Stomach (tissue), 9 donors: ENCODE data around the gene AGBL3. TPM values are rescaled to one million over a fixed set of nuclear protein-coding genes. Genes with fewer than 3 reads are reported as not detected.
A peak's percentile ranks its signal among the peaks of the same experiment; 100 is the strongest.

Source experiments
- DNase-seq, 2 donors: peaks; one replicate each; pipeline versions ENCODE4 v3.0.0 to v3.0.0-alpha.2; 2013 to 2019
- H3K27ac ChIP-seq, 5 donors: fragments of 200-600 bp in 4 of 5; sonication (generic) in 4 of 5; one replicate each; pipeline ENCODE4 v1.5.1; 2013 to 2019; ENCODE audit warnings: mild to moderate bottlenecking in 1 of 5, moderate library complexity in 1 of 5
- H3K27me3 ChIP-seq, 3 donors: fragments of 200-600 bp; sonication (generic); one replicate each; pipeline ENCODE4 v1.5.1; 2017 to 2019; ENCODE audit warnings: mixed run types in 1 of 3
- H3K36me3 ChIP-seq, 4 donors: fragments of 200-600 bp; sonication (generic); 1 replicate in 3 of 4; 2 replicates in 1 of 4; pipeline ENCODE4 v1.5.1; 2016 to 2019
- H3K4me1 ChIP-seq, 4 donors: fragments of 200-600 bp; sonication (generic); one replicate each; pipeline ENCODE4 v1.5.1; 2016 to 2019
- H3K4me3 ChIP-seq, 4 donors: fragments of 200-600 bp; sonication (generic) in 3 of 4; one replicate each; pipeline ENCODE4 v1.5.1; 2016 to 2019; ENCODE audit warnings: mild to moderate bottlenecking in 1 of 4
- H3K9me3 ChIP-seq, 4 donors: fragments of 200-600 bp; sonication (generic); one replicate each; pipeline ENCODE4 v1.5.1; 2016 to 2019
- EP300 ChIP-seq: sonication (generic); formaldehyde crosslinking; IDR thresholded peaks from one replicate; pipeline ENCODE4 v1.6.1; 2017; ENCODE audit warnings: antibody characterized with exemption
- POLR2A ChIP-seq, 4 donors: fragments of 450-650 bp; IDR thresholded peaks; one replicate each; pipeline ENCODE4 v1.6.1; 2016; ENCODE audit warnings: antibody characterized with exemption in 4 of 4, control low read depth in 2 of 4, mild to moderate bottlenecking in 1 of 4, moderate library complexity in 1 of 4
- POLR2AphosphoS5 ChIP-seq, 3 donors: sonication (generic); formaldehyde crosslinking; IDR thresholded peaks; one replicate each; pipeline ENCODE4 v1.6.1; 2016; ENCODE audit warnings: antibody characterized with exemption in 3 of 3
- WGBS, 5 donors: extraction: QIAGEN DNeasy Blood & Tissue Kit in 3 of 5; methylation state at CpG; one replicate each; pipeline versions ENCODE4 v1.1.5 to v1.1.7; 2013 to 2018; 5-methylcytosine and 5-hydroxymethylcytosine counted together
- intact Hi-C: fragments of 100-400 bp; cut with DNase I; formaldehyde crosslinking; loops from one replicate; pipeline ENCODE4 v1.15.1; 2023; ENCODE audit warnings: low total_unique reads
- polyA plus RNA-seq, 3 donors: library from polyadenylated mRNA; stranded (reverse); fragments of 200-250 nt; gene quantifications; one replicate each; pipeline ENCODE4 v1.2.3, GENCODE V29; 2013
- total RNA-seq, 5 donors: library from RNA; depleted of rRNA; stranded (reverse); fragments of >200 nt; gene quantifications; one replicate each; pipeline versions ENCODE4 v1.1.0 to v1.2.3, GENCODE V29; 2014 to 2016
- TF ChIP-seq, protein P1 (sequence below), 7 experiments: fragments of 450-650 bp in 4 of 7; fragments of 200-600 bp in 3 of 7; sonication (generic) in 3 of 7; IDR thresholded peaks; one replicate each; pipeline ENCODE4 v1.5.1; 2016 to 2019; ENCODE audit warnings: antibody characterized with exemption in 7 of 7, control low read depth in 2 of 7, mild to moderate bottlenecking in 1 of 7
- donor health status: healthy with polysubstance abuse.
- donor health status: Bipolar disorder and iron deficiency.
- donor health status: healthy.

AGBL3 gene
- total and polyA plus RNA-seq, 8 donors: 0.29 to 8.4 (median 1.3) TPM; not detected in 2

GRCh38 chr7:134985894-134986362 is 380 bp upstream of the AGBL3 start:
- intact Hi-C loops: no loop called here
- Histone ChIP-seq H3K36me3 (peaks cover 0 to 3% (median 0%) of the 10 kb centered on the region in 4 donors), H3K4me3 (peak overlapping the region; percentile 60 to 76 (median 70)), H3K27ac (peak overlapping the region; percentile 86 to 96 (median 94)), H3K27me3 (no peaks in the 10 kb centered on the region), H3K4me1 (peaks cover 9 to 41% (median 30%) of the 10 kb centered on the region in 4 donors), H3K9me3 (no peaks in the 10 kb centered on the region)
- no peak for DNase-seq
- 48 to 52% (median 51%) methylated on average over 8 of the region's 8 CpGs for WGBS, 5 donors
- no peak for TF ChIP-seq EP300
- no peak for TF ChIP-seq POLR2A (IDR thresholded peaks at IDR 0.05)
- TF ChIP-seq, protein P1, sequence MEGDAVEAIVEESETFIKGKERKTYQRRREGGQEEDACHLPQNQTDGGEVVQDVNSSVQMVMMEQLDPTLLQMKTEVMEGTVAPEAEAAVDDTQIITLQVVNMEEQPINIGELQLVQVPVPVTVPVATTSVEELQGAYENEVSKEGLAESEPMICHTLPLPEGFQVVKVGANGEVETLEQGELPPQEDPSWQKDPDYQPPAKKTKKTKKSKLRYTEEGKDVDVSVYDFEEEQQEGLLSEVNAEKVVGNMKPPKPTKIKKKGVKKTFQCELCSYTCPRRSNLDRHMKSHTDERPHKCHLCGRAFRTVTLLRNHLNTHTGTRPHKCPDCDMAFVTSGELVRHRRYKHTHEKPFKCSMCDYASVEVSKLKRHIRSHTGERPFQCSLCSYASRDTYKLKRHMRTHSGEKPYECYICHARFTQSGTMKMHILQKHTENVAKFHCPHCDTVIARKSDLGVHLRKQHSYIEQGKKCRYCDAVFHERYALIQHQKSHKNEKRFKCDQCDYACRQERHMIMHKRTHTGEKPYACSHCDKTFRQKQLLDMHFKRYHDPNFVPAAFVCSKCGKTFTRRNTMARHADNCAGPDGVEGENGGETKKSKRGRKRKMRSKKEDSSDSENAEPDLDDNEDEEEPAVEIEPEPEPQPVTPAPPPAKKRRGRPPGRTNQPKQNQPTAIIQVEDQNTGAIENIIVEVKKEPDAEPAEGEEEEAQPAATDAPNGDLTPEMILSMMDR (IDR thresholded peaks at IDR 0.05): no peak
- no peak for TF ChIP-seq POLR2AphosphoS5 (IDR thresholded peaks at IDR 0.05)

- Histone ChIP-seq H3K27ac (peak overlapping the region in 3 of 5 donors; percentile 5 to 23 (median 11)), H3K27me3 (no peaks in the 10 kb centered on the region), H3K36me3 (peaks cover 0 to 3% (median 0%) of the 10 kb centered on the region in 4 donors), H3K9me3 (no peaks in the 10 kb centered on the region), H3K4me3 (peak overlapping the region in 2 of 4 donors; percentile 65 to 74), H3K4me1 (peaks cover 30 to 64% (median 52%) of the 10 kb centered on the region in 4 donors)
- TF ChIP-seq, protein P1 (IDR thresholded peaks at IDR 0.05): no peak
- TF ChIP-seq POLR2AphosphoS5 (IDR thresholded peaks at IDR 0.05) (no peak), EP300 (no peak), POLR2A (IDR thresholded peaks at IDR 0.05) (no peak)
- intact Hi-C loops: no loop called here
- DNase-seq: no peak
- 70 to 86% (median 77%) methylated on average over 5 of the region's 5 CpGs for WGBS, 5 donors
These were observed 1.9 kb downstream of the AGBL3 start for GRCh38 chr7:134988161-134988560.

- TF ChIP-seq, protein P1 (IDR thresholded peaks at IDR 0.05): no peak
- TF ChIP-seq POLR2AphosphoS5 (IDR thresholded peaks at IDR 0.05) (no peak), POLR2A (IDR thresholded peaks at IDR 0.05) (no peak), EP300 (no peak)
- peak in 1 of 2 donors; percentile 44 for DNase-seq
- H3K4me3 ChIP-seq: no peak overlapping the region
- WGBS, 5 donors: 23 to 53% (median 33%) methylated on average over 2 of the region's 2 CpGs
- no peaks in the 10 kb centered on the region for H3K27me3 ChIP-seq
- peak overlapping the region; percentile 55 to 71 (median 60) for H3K27ac ChIP-seq
- intact Hi-C loops: loop anchor here (10.0 kb wide), 1 partner anchor 173 kb away; no protein-coding TSS in a partner anchor
- H3K9me3 ChIP-seq: no peaks in the 10 kb centered on the region
- H3K4me1 ChIP-seq: peaks cover 30 to 80% (median 57%) of the 10 kb centered on the region in 4 donors
- peaks cover 6 to 31% (median 20%) of the 10 kb centered on the region in 4 donors for H3K36me3 ChIP-seq
These were observed 5.4 kb downstream of the AGBL3 start for GRCh38 chr7:134991469-134992339.

DNA sequence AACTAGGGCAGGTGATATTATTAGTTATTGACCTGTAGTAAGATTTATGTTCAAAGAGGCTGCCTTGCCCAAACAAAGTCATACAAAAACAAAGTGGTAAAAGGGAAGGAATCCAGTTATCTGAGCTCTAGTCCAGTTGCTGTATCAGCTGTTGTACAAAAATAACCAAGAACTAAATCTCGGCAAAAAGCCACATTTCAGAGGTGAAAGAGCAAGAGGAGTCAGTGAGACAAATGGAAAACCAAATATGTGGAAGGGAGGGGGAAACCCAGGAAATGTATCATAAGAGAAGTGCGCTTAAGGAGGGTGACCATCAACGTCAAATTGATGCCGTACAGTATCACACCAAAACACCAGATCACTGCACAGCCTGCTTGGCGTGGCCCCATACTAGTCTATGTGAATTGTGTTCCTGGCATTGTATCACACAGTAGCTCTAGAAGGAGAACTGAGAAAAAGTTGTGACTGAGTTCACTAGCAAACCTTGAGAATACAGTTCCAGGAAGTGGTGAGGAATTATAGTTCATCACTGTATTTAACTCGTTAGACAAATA is 6.4 kb downstream of the AGBL3 start:
- Histone ChIP-seq H3K36me3 (peaks cover 6 to 31% (median 20%) of the 10 kb centered on the region in 4 donors), H3K27ac (peak overlapping the region; percentile 20 to 69 (median 58)), H3K27me3 (no peaks in the 10 kb centered on the region), H3K9me3 (no peaks in the 10 kb centered on the region), H3K4me1 (peaks cover 30 to 83% (median 58%) of the 10 kb centered on the region in 4 donors), H3K4me3 (no peak overlapping the region)
- DNase-seq: peak in 1 of 2 donors; percentile 38
- intact Hi-C loops: loop anchor here (10.0 kb wide), 1 partner anchor 172 kb away; no protein-coding TSS in a partner anchor
- WGBS, 5 donors: 17 to 35% (median 31%) methylated on average over 6 of the region's 6 CpGs
- TF ChIP-seq, protein P1 (IDR thresholded peaks at IDR 0.05): no peak
